AG08395 (cell line): Measurements from ENCODE around the gene CLSTN2.

Experiments used
- DNase-seq: peaks from one replicate; pipeline ENCODE4 v3.0.0; 2012; ENCODE audit warnings: mixed read lengths, low spot score

CLSTN2 gene

GRCh38 chr3:140053794-140054193, 118.8 kb downstream of the CLSTN2 start:
- DNase-seq: no peak

- DNase-seq: no peak
Observed at GRCh38 chr3:140055092-140055791, 120.3 kb downstream of the CLSTN2 start.

DNA sequence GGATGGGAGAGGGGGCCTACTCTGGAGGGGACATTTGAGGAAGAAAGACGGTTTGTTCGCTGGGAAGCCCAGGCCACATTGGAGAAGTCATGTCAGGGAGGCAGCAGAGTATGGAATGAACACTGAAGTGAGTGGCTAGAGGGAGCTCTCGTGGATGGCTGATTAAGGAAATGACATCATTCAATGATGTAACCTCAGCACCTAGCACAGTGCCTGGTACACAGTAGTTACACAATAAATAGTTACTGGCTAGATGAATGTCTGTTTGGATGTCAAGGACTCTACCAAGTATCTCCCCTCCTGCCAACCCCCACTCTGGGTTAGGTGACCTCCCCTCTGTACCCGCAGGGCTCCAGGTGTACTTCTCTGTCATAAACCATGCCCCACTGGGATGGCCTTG, 121.1 kb downstream of the CLSTN2 start:
- no peak for DNase-seq

GRCh38 chr3:140061211-140061610, 126.2 kb downstream of the CLSTN2 start:
- DNase-seq: no peak

DNA sequence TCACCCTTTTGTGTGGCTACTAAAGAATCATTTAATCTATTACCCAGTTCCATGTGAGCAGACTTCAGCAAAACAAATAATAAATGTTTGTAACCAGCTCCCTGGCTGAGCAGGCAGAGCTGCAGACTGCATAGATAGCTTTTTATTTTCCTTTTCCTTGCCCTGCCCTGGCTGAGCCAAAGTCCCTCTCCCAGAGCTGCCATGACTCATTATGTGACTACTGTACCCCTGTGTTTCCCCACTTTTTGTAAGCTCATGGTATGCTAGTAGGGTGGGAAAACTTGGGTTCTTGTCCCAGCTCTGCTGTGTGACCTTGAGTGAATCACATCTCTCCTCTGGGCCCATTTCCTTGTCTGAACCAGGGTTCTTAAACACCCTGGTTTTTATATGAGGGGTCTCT, 127.5 kb downstream of the CLSTN2 start:
- DNase-seq: no peak

GRCh38 chr3:140067487-140067886, 132.5 kb downstream of the CLSTN2 start:
- DNase-seq: no peak

- DNase-seq: no peak
Observed at GRCh38 chr3:140068494-140069017, 133.6 kb downstream of the CLSTN2 start.

GRCh38 chr3:140073278-140074045, 138.5 kb downstream of the CLSTN2 start:
- DNase-seq: no peak

DNA sequence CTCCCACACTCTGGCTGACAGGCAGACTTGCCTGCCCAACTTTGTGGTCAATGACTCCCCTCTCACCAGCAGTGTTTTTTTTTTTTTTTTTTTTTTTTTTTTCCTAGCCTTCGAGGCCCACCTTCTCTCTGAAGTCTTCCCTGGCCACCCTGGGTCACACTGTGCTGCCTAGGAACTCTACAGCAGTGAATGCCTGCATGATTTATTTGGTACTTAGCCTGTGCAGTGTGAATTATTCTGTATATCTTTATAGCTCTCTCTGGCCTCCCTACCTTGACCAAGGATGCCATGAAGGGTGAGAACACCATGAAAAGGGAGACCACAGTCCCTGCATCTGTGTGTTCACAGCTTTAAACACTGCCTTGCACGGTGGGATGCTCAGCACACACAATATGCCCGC, 141.6 kb downstream of the CLSTN2 start:
- no peak for DNase-seq

DNA sequence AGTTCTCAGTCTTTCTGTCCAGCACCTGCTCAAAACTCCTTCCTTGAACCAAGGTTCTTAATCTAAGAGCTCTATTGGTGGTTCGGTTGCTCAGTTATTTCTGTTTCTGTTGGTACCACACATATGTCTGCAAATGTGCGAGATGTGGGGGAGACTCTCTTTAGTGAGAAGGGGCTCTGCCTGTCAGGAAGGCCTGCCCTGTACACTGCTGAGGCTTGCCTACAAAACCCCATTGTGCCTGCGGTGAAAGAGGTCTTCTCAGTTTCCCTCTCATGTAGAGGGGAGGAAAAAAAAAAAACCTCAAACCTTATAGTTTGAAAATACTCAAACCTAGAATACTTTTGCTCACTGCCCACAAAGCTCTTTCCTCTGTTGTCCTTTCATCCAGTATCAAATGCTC, 142.4 kb downstream of the CLSTN2 start:
- no peak for DNase-seq

- DNase-seq: no peak
Observed at GRCh38 chr3:140078343-140078742, 143.4 kb downstream of the CLSTN2 start.

- no peak for DNase-seq
Observed at GRCh38 chr3:140078940-140079339, 144.0 kb downstream of the CLSTN2 start.

DNA sequence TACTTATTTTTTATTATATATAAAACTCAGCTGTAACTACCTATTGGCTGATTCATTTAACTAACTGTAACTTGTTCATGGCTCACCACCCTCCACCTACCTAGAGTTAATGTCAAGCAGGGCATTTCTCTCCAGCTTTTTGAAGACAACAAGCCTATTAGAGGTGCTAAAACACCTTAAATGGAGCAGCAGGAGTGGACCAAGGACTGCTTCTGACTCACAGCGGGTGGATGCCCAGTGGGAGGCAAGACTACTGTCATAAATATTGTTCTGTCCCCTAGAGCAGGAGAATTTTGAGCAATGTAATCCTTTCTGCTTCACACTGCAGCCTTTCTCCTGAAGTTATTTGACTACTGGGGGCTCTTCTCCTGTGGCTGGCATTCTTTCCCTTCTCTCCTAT, 146.9 kb downstream of the CLSTN2 start:
- no peak for DNase-seq

- DNase-seq: no peak
Observed at GRCh38 chr3:140085001-140085400, 150.0 kb downstream of the CLSTN2 start.

GRCh38 chr3:140086642-140087041, 151.7 kb downstream of the CLSTN2 start:
- no peak for DNase-seq

DNA sequence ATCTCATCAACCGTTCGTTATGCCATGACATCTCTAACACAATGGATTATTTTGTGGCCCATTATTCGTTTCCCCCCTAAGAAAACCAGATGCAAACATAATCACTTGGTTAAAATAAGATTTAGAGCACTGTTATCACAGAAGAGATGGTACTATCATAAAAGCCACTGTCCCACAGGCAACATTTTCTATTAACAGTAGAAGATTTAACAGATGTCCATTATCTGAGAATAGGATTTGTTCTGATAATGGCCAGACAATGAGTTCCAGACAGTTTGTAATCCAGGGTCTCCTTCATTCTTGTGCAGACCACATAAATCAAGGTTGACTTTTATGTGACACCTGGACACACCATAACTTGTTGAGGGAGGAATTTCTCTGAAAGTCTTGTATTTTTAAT, 153.1 kb downstream of the CLSTN2 start:
- no peak for DNase-seq

DNA sequence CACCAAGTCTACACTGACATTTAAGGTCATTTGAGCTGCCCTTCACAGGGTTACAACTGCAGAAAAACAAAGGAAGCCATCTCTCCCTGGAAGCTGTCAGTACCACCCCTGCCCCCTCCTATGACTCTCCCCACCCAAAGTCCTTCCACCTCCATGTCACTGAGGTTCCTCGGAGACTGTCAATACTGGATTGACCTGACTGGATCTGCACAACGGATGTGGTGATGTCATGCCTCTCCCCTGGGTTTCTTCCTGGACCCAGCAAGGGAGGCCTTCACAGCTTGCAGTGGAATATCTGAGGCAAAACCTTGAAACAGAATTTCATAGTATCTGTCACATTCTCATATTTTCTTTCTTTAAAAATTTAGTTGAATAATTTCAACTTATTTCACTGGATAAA, 153.5 kb downstream of the CLSTN2 start:
- DNase-seq: no peak

GRCh38 chr3:140089403-140090072, 154.6 kb downstream of the CLSTN2 start:
- DNase-seq: no peak

DNA sequence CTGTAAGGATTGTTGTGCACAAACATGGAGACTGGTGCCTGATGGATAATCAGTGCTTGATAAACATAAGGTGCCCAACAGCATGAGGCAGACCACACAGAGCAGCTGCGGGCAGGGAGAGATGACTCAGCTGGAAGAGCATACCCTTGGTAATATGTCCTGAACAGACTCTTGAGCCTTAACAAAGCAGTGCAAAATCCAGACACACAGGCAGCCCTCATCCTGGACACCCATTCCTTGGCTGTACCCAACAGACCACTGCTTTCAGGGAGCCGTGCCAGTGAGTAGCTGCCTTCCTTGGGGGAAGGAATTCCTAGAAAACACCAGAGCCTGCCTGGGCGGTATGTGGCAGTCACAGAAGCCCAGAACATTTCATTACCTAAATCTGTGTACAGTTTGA, 156.2 kb downstream of the CLSTN2 start:
- no peak for DNase-seq

GRCh38 chr3:140092848-140093536, 158.0 kb downstream of the CLSTN2 start:
- no peak for DNase-seq

DNA sequence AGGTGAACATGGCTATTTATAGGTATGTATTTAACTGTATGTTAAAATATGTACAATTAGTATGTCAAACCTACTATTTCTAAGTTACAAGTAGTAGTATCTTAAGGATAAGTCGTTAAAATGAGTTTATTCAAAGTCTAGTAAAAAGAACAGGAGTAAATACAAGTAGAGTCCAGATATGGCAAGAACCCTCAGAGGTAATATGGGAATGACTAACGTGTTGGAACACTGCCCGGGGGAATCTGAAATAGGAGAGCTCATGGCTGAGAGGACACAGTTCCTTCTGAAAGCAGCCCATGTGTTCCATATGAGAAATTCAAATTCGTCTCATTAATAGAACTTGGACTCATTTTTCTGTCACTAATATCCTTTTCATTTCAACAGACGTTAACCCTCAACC, 158.8 kb downstream of the CLSTN2 start:
- no peak for DNase-seq

- DNase-seq: no peak
Observed at GRCh38 chr3:140094487-140094886, 159.5 kb downstream of the CLSTN2 start.
